ENCODE measurements around the gene POLR1B.

- TF ChIP-seq CTCF (IDR thresholded peaks at IDR 0.05; ENCODE audit: low read depth, low read length, poor library complexity, severe bottlenecking), result no peak
- no peak for TF ChIP-seq EZH2phosphoT487 (IDR thresholded peaks at IDR 0.05; ENCODE audit: borderline replicate concordance, low read length)
Observed at GRCh38 chr2:112593736-112594135, 51.5 kb downstream of the POLR1B start.
